OCI-LY1 (cell line): ENCODE measurements around the gene FGD4.
A peak's percentile ranks its signal among the peaks of the same experiment; 100 is the strongest.

Experiments
- H2AFZ ChIP-seq: fragments of 200-600 bp; sonication (generic), shearing (Covaris generic); 2 replicates; pipeline ENCODE4 v1.6.0; 2014; ENCODE audit warnings: antibody characterized with exemption, mild to moderate bottlenecking, low read length
- H3F3A ChIP-seq: fragments of 200-600 bp; sonication (generic), shearing (Covaris generic); 2 replicates; pipeline ENCODE4 v1.6.0; 2014; ENCODE audit warnings: mild to moderate bottlenecking, antibody characterized with exemption, low read length, moderate library complexity; ENCODE audit not compliant: insufficient read depth
- H3K27ac ChIP-seq: fragments of 200-600 bp; sonication (generic); 2 replicates; pipeline ENCODE4 v1.5.1; 2014; ENCODE audit warnings: low read length, mixed run types, mild to moderate bottlenecking, low read depth; ENCODE audit not compliant: poor library complexity, severe bottlenecking
- H3K27me3 ChIP-seq: fragments of 200-600 bp; sonication (generic); 2 replicates; pipeline ENCODE4 v1.6.0; 2014; ENCODE audit warnings: antibody characterized with exemption, mild to moderate bottlenecking, low read length, moderate library complexity; ENCODE audit not compliant: insufficient read depth
- H3K36me3 ChIP-seq: fragments of 200-600 bp; sonication (generic); 2 replicates; pipeline ENCODE4 v1.6.1; 2014; ENCODE audit warnings: mild to moderate bottlenecking, antibody characterized with exemption, low read length, moderate library complexity, mixed read lengths; ENCODE audit not compliant: insufficient read depth
- H3K4me1 ChIP-seq: fragments of 200-600 bp; sonication (generic); 2 replicates; pipeline ENCODE4 v1.5.1; 2014; ENCODE audit warnings: mild to moderate bottlenecking, low read length, moderate library complexity; ENCODE audit not compliant: insufficient read depth, severe bottlenecking
- H3K4me2 ChIP-seq: fragments of 200-600 bp; sonication (generic), shearing (Covaris generic); 2 replicates; pipeline ENCODE4 v1.6.1; 2014; ENCODE audit warnings: low read length
- H3K4me3 ChIP-seq: fragments of 200-600 bp; sonication (generic); 2 replicates; pipeline ENCODE4 v1.5.1; 2014; ENCODE audit warnings: low read length, low read depth, mild to moderate bottlenecking, mixed read lengths; ENCODE audit not compliant: poor library complexity, severe bottlenecking
- H3K79me2 ChIP-seq: fragments of 200-600 bp; shearing (Covaris generic); 2 replicates; pipeline ENCODE4 v1.6.1; 2016; ENCODE audit warnings: mixed run types, low read length, mixed read lengths; ENCODE audit not compliant: insufficient read depth
- H3K9ac ChIP-seq: fragments of 200-600 bp; sonication (generic), shearing (Covaris generic); 2 replicates; pipeline ENCODE4 v1.6.1; 2014; ENCODE audit warnings: mild to moderate bottlenecking, low read length, mixed read lengths
- H3K9me2 ChIP-seq: fragments of 200-600 bp; sonication (generic), shearing (Covaris generic); 2 replicates; pipeline ENCODE4 v1.6.1; 2014; ENCODE audit warnings: low read depth, mild to moderate bottlenecking, low read length, mixed read lengths
- H3K9me3 ChIP-seq: fragments of 200-600 bp; shearing (Covaris generic); 2 replicates; pipeline ENCODE4 v1.6.1; 2014; ENCODE audit warnings: low read length, mixed read lengths
- H4K20me1 ChIP-seq: fragments of 200-600 bp; sonication (generic), shearing (Covaris generic); 2 replicates; pipeline ENCODE4 v1.6.0; 2016; ENCODE audit warnings: mild to moderate bottlenecking, low read length; ENCODE audit not compliant: insufficient read depth
- EZH2 ChIP-seq: fragments of 200-600 bp; sonication (generic), shearing (Covaris generic); IDR thresholded peaks from 2 replicates; pipeline ENCODE4 v1.8.0; 2017; ENCODE audit warnings: borderline replicate concordance, mixed run types, mild to moderate bottlenecking, antibody characterized with exemption, low read length, moderate library complexity, mixed read lengths
- TF ChIP-seq, protein P1 (sequence below): fragments of 200-600 bp; sonication (generic), shearing (Covaris generic); IDR thresholded peaks from 2 replicates; pipeline ENCODE4 v1.5.1; 2017; ENCODE audit warnings: mild to moderate bottlenecking, antibody characterized with exemption, low read length, moderate library complexity, mixed read lengths

FGD4 gene

DNA sequence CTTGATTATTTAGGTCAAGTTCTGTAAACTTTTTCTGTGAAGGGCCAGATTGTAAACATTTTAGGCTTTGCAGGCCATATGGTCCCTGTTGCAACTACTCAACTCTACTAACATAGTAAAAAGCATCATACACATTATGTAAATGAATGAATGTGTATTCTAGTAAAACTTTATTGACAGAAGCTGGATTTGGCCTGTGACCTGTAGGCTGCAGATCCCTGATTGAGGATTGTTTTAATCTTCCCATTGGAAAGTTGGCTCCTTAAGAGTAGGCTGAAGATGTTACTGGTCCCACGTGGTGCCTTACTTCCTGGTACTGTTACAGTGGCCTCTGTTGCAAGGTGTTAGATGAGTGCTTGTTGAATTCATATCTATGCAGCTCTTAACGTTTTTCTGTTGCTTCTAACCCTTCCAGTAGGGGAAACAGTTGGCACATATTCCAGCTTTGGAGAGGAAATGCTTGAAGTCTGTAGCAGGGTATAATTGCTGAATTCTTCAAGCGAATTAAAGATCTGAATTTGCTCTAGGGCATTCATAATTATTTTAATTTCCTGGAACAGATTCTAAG lies 146.1 kb downstream of the FGD4 start:
- H3K4me1 ChIP-seq: peaks cover 90% of the 10 kb centered on the region
- H3K79me2 ChIP-seq: peaks cover 18% of the 10 kb centered on the region; the same call in 1 of the 2 replicates
- H3K36me3 ChIP-seq: no peaks in the 10 kb centered on the region
- H4K20me1 ChIP-seq: no peaks in the 10 kb centered on the region
- H3K4me2 ChIP-seq: peak overlapping the region; percentile 41
- H3K27ac ChIP-seq: peak overlapping the region; percentile 88
- TF ChIP-seq EZH2: no peak
- TF ChIP-seq, protein P1, sequence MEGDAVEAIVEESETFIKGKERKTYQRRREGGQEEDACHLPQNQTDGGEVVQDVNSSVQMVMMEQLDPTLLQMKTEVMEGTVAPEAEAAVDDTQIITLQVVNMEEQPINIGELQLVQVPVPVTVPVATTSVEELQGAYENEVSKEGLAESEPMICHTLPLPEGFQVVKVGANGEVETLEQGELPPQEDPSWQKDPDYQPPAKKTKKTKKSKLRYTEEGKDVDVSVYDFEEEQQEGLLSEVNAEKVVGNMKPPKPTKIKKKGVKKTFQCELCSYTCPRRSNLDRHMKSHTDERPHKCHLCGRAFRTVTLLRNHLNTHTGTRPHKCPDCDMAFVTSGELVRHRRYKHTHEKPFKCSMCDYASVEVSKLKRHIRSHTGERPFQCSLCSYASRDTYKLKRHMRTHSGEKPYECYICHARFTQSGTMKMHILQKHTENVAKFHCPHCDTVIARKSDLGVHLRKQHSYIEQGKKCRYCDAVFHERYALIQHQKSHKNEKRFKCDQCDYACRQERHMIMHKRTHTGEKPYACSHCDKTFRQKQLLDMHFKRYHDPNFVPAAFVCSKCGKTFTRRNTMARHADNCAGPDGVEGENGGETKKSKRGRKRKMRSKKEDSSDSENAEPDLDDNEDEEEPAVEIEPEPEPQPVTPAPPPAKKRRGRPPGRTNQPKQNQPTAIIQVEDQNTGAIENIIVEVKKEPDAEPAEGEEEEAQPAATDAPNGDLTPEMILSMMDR: no peak
- H2AFZ ChIP-seq: peak overlapping the region; percentile 61; the same call in 1 of the 2 replicates
- no peaks in the 10 kb centered on the region for H3K9me2 ChIP-seq
- H3K9ac ChIP-seq: peak overlapping the region; percentile 44
- H3K27me3 ChIP-seq: no peaks in the 10 kb centered on the region
- peak overlapping the region; percentile 1 for H3K4me3 ChIP-seq
- no peaks in the 10 kb centered on the region for H3F3A ChIP-seq
- no peaks in the 10 kb centered on the region for H3K9me3 ChIP-seq

DNA sequence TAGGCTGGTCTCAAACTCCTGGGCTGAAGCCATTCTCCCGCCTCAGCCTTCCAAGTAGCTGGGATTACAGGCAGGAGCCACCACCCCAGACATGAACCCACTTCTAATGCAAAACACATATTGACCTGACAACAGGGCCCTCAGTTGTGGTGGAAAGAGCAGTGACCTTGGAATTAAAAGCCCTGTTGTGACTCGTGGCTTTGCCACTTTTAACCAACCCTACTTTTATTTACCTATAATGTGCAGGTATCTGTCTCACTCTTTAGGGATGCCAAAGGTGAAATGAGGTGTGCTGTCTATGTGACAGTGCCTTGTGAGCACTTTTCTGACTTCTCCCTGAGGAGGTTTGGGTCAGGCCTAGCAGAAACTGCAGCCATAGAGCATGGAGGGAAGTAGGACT lies 146.9 kb downstream of the FGD4 start:
- Histone ChIP-seq H3F3A (no peaks in the 10 kb centered on the region), H3K36me3 (no peaks in the 10 kb centered on the region), H3K79me2 (peaks cover 24% of the 10 kb centered on the region; the same call in 1 of the 2 replicates), H3K27me3 (no peaks in the 10 kb centered on the region), H3K4me1 (peaks cover 90% of the 10 kb centered on the region), H3K9ac (peak overlapping the region; percentile 44), H2AFZ (no peak overlapping the region), H3K4me3 (no peak overlapping the region), H3K4me2 (peak overlapping the region; percentile 41; the same call in 1 of the 2 replicates), H3K9me2 (no peaks in the 10 kb centered on the region), H4K20me1 (no peaks in the 10 kb centered on the region), H3K9me3 (no peaks in the 10 kb centered on the region), H3K27ac (peak overlapping the region; percentile 88)
- TF ChIP-seq EZH2: no peak
- TF ChIP-seq, protein P1: no peak

DNA sequence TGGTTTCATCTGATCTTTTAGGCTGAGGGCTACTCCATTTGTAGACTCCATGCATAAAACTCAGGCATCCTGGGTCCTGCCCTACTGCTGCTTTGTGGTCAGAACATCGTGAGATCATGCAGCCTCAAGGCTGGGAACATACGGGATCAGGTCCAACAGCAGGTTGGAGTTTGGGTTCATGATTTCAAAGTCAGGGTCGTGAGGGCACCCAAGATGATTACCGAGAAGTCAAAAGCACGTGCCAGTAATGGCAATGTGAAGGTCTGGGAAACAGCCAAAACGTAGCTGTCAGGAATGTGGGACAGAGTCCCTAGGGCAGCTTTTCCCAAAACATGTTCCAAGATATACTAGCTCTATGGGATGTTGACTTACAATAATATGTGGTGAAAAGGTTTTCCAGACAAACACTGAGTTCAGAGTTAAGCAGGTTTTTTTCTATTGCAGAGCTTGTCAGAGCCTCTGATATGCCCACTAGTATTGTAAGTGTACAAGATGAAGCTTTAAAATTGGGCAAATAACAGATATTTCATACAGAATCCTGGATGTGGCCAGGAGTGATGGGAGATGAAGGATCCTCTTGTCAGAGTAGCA lies 149.4 kb downstream of the FGD4 start:
- H3K9ac ChIP-seq: peak overlapping the region; percentile 56
- TF ChIP-seq EZH2: no peak
- TF ChIP-seq, protein P1: no peak

More for the DNA sequence above, 149.4 kb downstream of the FGD4 start:
- Histone ChIP-seq H3F3A (no peaks in the 10 kb centered on the region), H2AFZ (no peak overlapping the region), H3K9me2 (no peaks in the 10 kb centered on the region), H3K27ac (peak overlapping the region; percentile 92), H3K9me3 (no peaks in the 10 kb centered on the region), H3K4me2 (peak overlapping the region; percentile 67), H4K20me1 (no peaks in the 10 kb centered on the region), H3K36me3 (no peaks in the 10 kb centered on the region), H3K4me3 (peak overlapping the region; percentile 41), H3K27me3 (no peaks in the 10 kb centered on the region), H3K4me1 (peaks cover 74% of the 10 kb centered on the region), H3K79me2 (peaks cover 28% of the 10 kb centered on the region; the same call in 1 of the 2 replicates)
